ENCODE data around the gene SPNS2. TPM values are rescaled to one million over a fixed set of nuclear protein-coding genes. Genes with fewer than 3 reads are reported as not detected.

Gene SPNS2
- polyA plus RNA-seq, 1 donor: 7.9 TPM

DNA sequence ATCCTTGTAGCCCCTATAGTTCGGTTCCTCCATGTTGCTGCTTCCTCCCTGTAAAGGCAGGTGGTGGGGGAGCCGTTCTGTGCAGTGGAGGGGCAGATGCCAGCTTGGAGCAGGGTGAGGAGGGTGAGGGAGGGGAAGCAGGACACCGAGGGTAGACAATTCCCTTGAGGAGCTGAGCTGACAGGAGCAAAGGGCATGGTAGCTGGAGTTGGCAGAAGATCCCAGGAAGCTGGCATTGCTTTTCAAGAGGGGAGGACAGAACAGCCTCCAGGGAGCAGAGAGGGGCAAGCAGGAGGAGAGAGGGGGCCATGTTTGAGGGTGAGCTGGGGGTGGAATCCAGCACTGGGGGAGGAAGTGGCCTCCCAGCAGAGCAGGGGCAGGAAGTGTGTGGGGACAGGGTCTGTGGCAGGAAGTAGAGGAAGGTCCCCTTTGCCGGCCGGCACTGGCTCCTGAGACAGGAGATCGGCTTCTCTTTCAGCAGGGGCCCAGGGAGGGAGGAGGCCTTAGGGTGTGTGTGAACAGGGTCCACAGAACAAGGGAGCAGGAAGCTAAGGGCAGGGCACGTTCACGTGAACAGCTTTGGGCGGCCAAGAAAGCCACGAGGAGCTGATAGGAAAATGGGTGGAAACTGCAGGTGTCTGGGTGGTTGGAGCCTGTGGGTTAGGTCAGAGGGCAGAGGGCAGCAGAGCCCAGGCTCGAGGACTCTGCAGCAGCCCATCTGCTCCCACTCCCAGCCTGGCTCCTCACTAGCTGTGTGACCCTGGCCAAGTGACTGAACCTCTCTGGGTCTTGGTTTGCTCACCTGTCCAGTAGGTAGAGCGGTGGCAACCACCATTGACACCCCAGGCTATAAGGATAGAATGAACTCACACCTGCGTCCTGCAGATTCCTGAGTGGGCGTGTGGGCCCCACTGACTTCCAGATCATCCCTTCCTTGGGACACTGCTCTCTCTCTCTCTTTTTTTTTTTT lies 17.5 kb upstream of the SPNS2 start:
- no peak for DNase-seq

DNA sequence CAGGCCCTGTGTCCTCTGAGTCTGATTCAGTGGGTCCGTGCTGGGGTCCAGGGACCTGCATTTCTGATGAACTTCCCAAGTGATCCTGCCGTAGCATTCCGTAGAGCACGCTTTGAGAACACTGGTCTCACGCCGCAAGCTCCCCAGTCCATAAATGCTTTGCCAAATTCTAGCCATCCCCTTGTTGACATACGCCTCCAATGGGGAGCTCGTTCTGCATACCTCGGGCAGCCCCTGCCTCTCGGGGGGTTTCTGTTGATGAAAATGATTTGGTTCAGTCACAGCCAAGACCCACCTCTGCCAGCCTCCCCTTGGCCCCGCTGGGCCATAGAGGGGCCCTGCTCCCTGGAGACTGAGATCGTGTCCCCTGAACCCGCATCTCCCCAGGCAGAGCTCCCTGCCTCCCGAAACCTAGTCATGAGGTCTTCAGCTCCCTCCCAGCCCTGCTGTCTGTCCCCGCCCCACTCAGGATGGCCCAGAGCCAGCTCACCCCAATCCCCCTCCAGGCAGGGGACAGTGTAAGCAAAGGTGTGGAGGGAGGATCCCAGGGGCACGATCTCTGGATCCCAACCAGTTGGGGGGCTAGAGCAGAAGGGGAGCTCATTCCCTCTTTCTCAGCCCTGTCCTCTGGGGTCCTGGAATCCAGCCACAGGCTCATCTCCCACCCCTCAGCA lies 16.2 kb upstream of the SPNS2 start:
- no peak for DNase-seq

DNA sequence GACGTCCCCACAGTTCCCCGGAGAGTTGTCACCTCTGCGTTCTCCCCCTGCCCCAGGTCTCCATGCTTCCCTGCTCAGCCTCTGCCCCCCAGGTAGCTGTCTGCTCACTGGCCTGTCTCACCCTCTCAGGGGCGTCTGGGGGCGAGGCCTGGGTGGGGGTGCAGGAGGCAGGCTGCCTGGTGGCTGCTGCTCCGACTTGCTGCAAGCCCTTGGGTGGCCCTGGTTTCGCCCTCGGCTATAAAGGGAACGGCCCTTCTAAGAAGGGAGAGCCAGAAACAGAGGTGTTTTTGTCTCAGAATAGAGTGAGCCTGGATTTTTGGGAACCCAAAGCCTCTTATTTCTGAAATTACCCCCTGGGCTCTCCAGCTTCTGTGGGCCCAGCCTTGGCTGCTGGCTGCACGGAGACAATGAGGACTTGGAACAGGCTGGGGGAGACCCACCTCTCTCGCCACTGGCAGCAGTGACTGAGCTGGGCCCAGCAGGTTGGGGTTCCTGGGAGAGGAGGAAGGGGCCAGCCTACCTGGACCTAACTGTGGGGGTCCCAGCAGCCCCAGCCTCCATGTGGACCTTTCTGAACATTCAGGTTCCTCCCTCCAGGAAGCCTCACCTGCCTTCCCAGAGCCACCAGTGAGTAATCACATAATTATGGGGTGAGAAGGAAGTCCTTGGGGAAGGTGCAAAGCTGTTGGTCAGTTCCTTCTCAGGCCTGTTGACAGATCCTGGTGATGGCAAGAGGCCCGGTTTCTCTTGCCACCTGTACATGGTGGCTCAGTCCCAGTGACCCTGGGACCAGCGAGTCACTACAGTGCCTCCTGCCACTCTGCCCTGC lies 15.5 kb upstream of the SPNS2 start:
- DNase-seq: no peak

DNA sequence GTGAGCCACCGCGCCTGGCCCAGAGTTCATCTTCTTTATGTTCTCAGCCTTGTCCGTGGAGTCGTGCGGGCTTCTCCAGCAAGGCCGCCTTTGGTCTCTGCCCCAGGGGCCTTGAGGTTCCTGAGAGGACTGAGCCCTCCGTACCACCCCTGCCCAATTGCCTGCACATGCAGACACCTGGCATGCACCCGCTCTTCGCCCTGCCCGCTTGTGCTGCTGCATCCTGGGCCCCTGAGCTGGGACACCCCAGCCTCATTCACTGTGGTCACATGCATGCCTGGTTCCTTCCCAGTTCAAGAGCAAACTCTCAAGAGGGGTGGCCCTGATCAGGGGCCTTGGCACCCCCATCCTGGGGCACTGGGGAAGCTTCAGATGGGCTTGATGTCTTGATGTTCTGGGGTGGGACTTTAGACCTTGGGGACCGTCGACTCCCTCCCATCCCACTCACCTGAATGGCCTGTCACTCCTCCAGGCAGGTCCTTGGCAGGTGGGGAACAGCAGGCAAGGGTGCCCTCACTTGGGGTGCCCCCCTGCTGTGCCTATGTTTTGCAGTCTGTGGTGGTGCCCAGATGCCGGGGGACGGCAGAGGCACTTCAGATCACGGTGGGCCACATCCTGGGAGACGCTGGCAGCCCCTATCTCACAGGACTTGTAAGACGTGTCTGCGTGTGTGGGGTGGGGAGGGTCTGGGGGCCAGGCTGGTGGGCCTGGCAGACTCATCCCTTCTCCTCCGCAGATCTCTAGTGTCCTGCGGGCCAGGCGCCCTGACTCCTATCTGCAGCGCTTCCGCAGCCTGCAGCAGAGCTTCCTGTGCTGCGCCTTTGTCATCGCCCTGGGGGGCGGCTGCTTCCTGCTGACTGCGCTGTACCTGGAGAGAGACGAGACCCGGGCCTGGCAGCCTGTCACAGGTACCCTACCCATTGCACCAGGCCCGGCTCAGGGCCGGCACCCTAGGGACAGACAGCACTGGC lies 12.7 kb upstream of the SPNS2 start:
- no peak for DNase-seq

DNA sequence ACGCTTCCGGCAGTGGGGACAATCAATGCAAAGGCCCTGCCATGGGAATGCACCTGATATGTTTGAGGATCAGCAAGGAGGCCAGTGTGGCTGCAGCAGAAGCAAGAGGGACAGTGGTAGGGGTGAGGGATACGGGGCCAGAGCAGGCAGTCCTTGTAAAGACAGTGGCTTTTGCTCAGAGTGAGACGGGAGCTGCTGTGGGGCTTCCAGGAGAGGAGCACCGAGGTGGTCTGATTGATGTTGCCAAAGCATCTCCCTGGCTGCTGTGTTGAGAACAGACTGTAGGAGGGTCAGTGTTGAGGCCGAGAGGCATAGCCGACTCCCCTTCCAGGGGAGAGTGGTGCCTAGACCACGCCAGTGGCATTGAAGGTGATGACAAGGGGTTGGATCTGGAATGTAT lies 11.4 kb upstream of the SPNS2 start:
- DNase-seq: no peak

DNA sequence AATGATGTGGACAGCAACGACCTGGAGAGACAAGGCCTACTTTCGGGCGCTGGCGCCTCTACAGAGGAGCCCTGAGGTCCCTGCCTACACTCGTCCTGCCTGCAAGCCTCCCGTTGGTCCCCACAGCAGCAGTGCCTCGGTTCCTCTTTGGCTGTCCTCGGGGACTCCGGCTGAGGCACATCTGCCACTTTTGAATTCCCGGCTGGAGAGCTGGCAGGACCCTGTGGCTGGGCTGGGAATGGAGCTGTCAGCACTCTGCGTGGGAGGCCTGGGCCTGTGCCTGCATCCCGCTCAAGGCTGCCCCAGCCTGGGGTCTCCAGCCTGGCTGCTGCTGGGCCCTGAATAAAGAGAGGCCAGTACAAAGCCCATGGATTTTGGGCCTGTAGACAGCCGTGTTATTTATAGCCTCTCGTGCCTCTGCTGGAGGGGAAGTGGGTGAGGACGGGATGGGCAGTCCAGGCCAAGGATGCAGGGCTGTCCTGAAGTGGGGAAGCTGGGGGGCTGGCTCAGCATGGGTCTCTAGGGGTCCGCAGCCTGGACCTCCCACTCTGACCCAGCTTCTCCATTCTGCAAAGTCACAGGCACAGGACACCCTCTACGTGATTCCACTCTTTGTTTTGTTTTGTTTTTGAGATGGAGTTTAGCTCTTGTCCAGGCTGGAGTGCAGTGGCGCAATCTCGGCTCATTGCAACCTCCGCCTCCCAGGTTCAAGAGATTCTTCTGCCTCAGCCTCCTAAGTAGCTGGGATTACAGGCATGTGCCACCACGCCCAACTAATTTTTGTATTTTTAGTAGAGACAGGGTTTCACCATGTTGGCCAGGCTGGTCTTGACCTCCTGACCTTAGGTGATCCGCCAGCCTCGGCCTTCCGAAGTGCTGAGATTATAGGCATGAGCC lies 10.6 kb upstream of the SPNS2 start:
- DNase-seq: no peak

DNA sequence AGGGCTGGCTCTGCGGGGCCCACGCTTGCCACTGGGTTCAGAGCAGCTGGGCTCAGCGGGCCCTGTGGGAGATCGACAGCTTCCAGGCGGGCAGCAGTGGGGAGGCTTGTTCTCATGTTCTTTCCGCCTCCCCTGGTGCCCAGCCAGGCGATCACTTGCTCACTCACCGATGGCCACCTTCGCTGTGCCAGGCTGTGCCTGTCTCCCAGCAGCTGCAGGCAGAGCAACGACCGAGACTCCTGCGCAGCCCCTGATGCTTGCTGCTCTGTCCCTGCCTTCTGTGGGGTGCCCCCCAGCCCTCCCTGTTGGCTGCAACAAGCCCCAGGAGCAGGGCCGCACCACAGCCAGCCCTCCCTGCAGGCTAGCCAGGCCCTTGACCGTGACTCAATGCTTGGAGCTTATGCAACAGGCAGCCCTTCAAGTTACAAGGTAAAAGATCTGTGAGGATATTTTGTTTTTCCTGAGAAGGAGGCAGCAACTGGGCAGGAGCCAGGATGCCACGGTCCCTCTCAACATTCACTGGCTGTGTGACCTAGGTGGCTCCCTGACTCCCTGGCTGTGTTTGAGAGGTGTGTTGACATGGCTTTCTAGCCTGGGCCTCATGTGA lies 9.6 kb upstream of the SPNS2 start:
- DNase-seq: no peak

DNA sequence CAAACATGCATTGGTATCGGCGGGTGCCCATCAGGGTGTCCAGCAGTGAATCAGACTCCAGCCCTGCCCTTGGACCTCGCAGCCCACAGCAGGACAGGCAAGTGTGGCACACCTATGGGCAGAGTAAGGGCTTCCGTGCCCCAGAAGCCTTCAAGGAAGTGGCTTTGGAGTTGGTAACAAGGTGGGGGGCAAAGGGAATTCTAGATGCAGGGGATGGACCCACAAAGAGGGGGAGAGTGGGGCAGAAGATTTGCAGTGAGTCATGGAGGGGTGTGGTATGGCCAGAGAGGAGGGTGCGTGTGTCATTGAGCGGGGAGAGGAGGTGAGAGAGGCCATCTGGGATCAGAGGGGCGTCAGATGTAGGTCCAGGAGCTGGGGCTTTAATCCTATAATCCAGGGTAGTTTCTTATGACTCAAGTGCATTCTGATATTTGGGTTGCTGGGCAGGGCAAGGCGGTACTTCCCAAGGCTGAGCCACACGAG lies 8.5 kb upstream of the SPNS2 start:
- no peak for DNase-seq

DNA sequence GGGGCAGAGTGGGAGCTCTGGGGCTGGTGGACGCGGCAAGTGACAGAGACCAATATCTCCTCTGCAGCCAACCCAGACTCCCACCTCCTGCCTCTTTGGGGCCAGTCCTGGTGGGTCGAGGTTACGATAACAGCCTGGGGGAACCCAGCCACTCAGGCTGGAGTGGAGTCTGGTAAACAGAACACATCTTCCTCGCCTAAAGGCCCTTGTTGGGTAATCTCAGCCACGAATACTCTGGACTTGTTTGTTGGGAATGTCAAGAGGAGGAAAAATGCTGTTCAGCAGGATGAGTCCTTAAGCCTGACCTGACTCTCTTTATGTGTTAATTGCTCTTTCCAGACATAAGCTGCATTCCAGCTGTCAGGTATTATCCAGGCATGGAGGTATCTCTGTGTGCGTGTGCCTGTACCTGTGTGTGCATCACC lies 8.0 kb upstream of the SPNS2 start:
- no peak for DNase-seq

DNA sequence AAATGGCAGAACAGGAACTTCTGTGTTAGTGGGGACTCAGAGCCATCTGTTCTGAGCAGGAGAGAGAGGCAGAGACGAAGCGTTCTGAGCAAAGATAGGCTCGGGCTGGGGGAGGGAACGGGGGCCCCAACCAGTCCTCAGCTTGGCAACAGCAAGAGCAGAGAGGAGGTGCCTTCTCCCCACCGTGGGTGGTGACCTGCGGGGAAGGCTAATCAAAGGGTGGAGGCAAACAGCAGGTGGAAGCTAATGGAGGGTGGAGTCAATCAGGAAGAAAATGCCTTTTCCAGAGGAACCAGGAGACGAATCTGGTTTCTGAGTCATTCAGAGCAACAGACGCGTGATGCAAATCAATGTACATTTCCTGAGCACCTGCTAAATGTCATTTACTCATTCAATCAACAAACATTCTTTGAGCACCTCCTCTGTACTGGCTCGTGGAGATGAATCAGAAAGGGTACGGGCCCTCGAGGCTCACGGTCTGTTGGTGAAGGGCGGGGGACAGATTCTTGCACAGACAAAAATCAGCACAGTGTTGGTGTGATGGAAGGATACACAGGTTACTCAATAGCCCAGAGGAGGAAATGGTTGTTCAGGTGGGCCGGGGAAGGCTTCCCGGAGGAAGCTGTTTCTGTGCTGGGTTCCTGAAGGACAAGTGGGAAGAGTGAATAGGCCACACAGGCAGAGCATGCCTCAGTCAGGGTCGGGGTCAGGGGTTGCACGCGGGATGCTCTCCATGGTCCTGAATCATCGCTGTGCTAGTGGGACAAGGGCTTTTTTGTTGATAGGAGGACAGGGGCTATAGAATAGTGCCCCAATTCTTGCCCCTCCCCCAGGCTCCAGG lies 5.7 kb upstream of the SPNS2 start:
- DNase-seq: no peak

DNA sequence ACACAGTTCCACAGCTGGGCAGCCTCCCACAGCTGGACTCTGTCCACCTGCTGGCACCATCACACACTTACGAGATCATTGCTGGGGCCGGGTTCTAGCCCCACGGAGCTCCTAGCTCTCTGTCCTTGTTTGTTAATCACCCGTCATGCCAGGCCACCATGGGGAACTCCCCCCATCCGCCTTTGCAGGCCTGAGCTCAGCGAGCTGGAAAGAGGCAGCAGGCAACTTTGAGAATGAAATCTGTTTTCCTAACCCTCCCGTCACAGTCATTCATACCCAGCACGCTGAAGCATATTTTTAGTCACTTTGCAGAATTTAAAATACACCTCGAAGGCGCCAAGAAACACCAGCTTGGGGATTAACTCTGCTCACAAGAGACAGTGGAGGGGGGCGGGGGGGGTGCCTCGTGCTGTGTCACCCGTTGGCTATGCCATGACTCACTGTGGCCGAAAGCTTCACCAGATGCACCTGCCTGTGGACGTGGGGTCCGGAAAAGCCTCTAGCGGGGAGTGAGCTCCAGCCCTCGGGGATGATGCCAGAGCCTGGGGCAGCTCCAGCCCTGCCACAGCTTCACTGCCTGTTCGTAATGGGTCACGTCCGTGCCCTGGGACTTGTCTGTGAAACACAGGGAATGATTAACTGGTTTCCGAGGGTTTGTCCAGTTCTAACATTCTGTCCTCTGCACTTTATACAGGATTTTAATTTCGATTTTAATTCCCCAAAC lies 1.4 kb upstream of the SPNS2 start:
- DNase-seq: no peak

DNA sequence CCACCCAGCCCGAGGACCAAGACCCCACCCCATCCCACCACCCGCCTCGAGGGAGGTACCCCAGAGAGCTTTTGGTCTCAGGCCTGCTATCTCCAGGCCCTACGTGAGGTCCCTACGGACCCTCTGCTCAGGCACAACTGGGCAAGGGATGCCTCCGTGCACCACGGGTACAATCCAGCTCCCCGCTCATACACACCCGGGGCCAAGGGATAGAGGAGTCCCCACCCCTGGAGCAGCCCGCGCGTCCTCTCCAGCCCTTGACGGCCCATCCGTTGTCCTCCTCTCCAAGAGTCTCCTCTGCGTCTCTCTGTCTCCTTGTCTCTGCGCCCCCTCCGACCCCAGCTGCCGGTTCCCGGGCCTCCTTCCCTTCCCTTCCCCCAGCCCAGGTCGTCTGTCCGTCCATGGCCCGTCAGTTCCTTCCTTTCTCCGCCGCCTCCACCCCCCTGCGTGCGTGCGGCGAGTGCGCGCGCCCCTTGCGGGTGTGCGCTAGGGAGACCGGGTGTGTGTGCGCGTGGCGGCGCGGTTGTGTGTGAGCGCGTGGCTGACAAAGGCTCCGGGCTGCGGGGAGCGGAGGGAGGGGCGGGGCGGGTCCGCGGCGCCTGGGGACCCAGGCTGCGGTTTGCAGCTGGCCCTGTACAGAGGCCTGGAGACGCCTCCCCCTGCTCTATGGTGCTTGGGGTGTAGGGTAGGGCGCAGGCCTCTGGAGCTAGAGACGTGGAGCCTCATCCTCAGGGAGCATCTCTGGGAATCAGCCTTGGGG lies 930 bp downstream of the SPNS2 start:
- DNase-seq: no peak

DNA sequence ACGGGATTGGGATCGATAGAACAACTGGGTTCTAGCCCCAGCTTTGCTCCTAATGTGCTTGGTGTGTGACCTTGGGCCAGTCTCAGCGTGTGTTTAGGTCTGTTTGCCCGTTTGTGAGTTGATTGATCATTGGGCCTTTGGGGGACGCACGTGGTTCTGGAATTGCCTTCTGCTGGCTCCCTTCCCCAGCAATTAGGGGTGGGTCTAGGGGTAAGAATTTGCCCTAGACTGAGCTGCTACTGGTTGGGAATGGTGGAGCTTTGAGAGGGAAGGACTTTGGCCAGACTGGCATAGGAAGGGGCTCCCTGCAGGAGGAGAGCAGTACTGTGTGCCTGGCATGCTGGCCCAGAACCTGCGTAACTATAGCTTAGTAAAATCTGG lies 1.5 kb downstream of the SPNS2 start:
- DNase-seq: no peak

DNA sequence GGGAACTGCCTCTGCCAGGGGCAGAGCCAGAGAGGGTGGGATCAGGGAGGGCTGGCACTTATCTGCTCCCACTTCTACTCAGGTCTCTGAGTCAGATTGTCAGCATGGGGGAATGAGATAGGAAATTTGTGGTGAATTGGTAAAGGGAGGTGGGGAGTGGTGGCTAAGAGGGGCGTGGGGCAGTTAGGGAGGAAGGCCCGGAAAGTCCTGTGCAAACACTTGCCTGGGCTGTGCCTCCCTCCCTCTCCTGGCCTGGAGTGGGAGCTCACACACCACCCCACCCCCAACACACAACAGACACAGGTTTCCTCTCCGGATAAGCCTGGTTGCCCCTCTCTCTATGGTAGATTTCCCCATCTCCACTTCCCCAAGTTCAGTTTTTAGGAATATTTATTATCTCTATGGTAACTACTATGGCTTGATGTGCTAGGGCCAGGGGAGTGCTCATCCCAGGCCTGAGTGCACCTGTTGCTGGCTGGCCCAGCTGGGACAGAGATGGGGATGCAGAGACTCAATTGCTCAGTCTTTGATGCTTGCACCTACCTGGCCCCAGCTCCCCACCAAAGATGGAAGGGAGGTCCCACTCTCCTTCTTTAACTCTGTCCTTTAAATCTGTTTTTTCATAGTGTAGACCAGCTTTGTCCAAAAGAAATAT lies 2.7 kb downstream of the SPNS2 start:
- no peak for DNase-seq

DNA sequence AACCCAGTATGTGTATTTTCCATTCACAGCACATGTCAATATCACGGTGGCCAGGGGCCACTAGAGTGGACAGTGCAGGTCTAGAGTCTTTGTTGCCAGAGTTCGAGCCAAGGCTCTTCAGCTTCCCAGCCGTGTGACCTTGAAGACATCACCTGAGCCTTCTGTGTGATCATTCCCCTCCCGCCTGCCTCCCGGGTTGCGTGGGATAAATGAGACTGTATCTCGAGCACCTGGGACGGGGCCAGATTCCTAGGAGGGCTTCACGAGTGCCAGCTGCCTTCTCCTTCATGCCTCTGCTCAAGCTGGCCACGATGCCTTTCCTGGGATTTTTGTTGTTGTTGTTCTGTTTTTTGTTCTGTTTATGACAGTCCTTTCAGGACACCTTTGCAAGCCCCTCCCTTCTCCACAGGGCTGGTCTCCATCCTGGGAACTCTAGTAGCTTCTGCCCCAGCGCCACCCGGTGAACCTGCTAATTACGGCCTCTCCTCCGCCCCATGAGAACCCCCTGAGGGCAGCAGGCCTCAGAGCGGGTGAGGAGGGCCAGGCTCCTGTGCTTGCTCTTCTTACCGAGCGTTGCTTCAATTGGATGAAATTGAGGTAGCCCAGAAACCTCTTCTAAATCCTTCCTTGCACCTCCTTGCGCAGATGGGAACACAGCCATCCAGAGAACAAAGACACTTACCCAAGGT lies 3.9 kb downstream of the SPNS2 start:
- no peak for DNase-seq

DNA sequence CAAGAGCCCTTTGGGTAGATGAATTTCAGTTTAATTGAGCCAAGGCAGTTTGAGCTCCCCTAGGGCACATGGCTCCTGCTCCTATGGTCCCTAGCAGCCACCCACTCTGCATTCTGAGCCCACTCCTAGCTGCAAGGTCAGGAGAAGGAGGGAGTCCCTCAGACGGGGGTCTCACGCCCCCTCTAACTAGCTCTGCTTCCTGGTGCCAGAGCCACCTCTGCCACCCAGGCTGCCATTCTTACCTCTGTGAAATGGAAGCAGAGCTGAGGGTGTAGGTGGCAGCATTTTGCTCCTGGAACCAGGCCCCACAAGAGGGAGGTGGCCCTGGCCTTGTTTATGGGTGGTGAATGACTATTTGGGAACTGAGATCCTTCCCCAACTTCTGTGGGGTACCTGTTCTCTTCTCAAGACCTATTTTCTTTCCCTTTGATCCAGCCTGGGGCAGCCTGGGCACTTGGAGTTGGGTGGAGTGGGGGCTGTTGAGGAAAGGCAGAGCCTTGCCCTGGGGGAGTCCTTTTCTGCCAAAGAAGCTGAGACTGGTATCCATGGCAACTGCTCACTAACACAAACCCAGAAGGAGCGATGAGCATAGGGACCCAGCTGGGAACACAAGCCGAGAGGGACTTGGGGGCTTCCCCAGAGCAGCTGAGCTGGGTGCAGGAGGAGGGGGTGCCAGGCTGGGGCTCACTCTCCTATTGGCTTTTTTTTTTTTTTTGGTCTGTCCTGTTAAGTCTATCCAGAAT lies 4.8 kb downstream of the SPNS2 start:
- no peak for DNase-seq
